Germinal center (tissue), 1 donor: ENCODE results near the gene CHD9.
A peak's percentile ranks its signal among the peaks of the same experiment; 100 is the strongest.
"Not testable (repeated sequence)": the region's sequence is repeated elsewhere in the genome, so short reads cannot be mapped to it uniquely, and the experiment has no call there.

Experiments
- DNase-seq: peaks from one replicate; pipeline ENCODE4 v3.0.0; 2012; ENCODE audit warnings: mixed read lengths, low spot score

The CHD9 gene

DNA sequence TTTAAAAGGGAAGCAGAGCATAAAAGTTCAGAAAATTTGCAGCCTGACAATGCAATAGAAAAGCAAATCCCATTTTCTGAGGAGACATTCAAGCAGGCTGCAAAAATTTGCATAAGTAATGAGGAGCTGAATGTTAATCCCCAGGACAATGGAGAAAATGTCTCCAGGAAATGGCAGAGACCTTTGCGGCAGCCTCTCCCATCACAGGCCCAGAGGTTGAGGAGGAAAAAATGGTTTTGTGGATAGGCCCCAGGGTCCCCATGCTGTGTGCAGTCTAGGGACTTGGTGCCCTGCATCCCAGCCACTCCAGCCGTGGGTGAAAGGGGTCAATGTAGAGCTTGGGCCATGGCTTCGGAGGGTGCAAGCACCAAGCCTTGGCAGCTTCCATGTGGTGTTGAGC lies 19.5 kb downstream of the CHD9 start:
- not testable (repeated sequence) for DNase-seq

DNA sequence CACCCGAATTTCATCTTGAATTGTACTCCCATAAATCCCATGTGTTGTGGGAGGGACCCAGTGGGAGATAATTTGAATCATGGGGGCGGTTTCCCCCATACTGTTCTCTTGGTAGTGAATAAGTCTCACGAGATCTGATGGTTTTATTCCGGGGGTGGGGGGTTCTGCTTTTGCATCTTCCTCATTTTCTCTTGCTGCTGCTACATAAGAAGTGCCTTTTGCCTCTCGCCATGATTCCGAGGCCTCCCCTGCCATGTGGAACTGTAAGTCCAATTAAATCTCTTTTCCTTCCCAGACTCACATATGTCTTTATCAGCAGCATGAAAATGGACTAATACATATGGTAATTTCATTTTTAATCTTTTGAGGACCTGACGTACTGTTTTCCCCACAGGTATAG lies 20.7 kb downstream of the CHD9 start:
- not testable (repeated sequence) for DNase-seq

DNA sequence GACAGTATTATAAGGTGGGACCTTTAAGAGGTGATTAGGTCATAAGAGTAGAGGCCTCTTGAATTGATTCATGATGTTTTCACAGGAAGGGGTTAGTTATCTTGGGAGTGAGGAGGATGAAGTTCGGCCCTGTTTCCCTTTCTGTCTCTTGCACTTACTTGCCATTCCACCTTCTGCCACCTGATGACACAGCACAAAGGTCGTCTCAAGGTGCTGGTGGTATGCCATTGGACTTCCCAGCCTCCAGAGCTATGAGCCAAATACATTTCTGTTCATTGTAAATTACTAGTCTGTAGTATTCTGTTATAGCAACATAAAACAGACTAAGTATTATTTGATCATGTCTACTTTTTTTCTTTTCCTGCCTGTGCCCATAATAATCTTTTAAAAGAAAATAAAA lies 23.5 kb downstream of the CHD9 start:
- no peak for DNase-seq

DNA sequence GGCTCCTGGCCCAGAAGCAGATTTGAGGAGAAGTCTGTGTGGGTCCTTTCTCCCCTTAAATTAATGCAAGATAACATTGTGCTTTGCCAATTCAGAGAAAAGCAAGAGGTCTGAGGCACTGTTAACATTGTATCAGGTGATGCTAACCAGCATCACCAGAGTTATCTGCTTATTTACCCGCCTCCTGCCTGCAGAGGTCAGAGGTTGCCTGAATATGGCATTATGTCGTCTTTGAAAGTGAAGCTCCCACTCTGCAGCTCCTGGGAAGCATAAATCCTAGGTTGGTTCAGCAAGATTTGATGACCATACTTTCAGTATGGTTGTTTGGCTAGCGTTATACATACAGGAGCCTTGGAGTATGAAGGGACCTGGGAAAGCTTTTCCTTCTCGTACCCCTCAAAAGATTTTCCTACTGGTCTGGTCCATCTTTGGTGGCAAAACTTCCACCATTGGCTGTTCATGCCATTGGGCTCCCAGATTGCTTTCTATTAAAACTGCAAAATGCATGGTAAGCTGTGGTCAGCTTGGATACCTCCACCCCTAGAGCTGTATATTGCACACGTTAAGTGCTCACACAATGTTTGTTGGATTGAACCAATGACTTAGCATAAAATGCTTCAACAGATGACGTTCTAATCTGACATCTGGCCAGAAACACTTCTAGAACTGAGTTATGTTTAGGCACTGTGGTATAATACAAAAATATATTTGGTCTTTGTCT lies 24.1 kb downstream of the CHD9 start:
- DNase-seq = no peak

DNA sequence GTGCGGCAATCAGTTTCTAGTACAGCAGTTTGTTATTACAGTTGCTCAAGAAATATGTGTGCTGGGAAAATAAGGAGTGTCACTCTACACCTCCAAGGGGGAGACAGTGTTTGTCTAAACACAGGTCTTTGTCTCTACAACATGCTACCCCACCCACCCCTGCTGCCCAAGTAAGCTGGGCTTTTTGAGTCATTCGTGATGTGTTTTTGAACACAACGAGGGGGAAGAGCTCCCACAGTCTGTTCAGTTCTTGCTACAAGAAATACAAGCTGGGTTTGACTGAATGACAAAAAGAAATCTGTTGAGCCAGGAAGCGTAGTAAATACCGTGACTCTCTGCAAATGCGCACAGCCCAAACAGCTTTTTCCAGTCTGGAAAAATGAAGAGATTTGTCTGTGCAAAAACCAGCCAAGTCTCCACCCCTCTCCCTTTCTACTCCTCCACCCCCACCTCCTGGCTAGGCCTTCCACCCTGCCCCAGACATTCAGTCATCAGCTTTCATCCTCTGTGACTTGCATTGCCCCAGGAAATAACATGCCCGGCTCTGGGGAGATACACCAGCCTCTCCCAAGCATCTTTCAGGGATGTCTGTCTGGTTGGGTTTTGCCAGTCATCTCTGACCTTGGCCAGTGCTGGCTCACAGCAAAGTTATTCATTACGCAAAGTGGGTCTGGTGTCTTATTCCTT lies 25.7 kb downstream of the CHD9 start:
- no peak for DNase-seq

DNA sequence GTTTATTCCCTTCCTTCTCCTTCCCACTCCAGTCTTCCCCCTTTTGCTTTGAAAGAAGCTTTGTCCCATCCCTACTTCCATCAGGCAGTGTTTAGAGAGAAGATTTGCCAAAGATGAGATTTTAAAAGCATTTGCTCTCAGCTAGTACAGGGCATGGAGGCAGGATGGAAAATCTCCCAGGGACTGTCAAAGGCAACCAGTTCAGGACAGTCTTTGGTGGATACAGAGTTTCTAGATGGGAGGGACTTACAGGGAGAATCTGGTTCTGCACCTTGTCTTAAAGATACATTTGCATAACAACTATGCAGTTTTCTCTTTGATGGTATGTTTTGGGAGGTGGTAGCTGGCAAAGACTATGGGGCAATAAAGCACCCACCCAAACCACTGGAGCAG lies 26.2 kb downstream of the CHD9 start:
- DNase-seq = no peak

DNA sequence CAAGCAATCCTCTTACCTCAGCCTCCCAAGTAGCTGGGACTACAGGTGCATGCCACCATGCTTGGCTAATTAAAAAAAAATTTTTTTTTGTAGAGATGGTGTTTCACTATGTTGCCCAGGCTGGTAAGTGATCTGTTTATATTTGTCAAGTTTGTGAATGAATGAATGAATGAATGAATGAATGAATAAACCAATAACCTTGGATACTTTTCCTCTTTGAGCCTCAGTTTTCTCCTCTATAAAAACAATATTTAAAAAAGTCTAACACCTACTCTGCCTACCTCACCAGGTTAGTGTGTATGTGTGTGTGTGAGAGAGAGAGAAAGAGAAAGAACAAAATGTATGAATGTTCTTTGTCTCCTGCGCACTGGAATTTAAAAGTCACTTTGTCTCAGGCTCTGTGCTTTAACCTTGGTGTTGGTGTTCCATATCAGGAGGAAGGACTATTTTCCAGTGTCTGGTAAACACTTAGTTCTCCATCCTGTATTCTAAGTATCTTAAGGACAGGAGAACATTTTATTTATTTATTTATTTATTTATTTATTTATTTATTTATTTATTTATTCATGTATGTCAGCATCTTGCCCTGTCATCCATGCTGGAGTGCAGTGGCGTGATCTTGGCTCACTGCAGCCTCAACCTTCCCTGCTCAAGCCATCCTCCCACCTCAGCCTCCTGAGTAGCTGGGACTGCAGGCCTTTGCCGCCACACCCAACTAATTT lies 27.1 kb downstream of the CHD9 start:
- DNase-seq = no peak

DNA sequence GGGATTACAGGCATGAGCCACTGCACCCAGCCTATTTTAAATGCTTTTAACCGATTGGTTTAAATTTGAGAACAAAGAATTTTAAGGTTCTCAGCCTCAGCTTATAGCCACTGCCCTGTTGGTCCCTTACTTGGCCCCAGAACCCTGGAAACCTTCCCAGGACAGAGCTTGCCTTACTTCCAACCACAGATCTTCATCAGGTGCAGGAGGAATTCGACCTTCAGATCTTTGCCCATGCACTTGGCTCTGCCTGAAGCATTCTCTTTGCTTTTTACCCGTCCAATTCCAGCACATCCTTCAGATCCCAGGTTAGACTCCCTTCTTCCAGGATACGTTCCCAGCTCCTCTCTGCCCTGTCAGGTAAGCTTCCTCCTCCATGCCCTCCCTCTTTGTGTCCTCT lies 27.7 kb downstream of the CHD9 start:
- DNase-seq = no peak

DNA sequence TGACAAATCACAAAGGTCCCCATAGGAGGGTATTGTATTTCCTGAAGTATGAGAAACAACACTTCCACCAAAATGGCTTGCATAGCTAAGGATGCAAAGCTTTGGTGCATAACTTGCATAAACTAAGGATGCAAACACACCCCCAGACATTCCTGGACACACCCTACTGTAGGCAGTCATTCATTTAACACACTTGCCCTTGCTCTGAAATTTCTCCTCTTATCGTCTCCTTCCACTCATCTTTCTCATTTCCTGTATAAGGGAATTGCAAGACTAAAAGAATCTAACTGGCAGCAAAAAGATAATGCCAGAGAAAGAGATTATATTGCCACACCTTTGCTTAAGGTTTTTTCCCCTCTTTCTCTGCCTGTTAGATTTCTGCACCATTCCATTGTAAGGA lies 28.3 kb downstream of the CHD9 start:
- DNase-seq = no peak

DNA sequence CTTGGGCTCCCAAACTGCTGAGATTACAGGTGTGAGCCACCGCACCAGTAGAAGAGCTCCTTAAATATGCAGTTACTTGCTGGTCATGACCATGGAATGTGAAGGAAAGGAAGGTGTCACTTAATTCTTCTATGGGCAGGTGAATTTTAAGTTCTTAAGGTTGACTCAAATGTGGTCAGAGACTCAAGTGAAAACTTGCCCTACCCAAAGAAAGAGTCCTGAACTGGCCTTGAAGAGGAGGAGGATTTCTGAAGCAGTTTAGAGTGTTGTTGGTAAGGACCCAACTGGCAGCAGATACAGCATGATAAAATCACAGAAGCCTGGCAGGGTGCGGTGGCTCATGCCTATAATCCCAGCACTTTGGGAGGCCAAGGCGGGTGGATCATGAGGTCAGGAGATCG lies 29.4 kb downstream of the CHD9 start:
- DNase-seq = no peak

DNA sequence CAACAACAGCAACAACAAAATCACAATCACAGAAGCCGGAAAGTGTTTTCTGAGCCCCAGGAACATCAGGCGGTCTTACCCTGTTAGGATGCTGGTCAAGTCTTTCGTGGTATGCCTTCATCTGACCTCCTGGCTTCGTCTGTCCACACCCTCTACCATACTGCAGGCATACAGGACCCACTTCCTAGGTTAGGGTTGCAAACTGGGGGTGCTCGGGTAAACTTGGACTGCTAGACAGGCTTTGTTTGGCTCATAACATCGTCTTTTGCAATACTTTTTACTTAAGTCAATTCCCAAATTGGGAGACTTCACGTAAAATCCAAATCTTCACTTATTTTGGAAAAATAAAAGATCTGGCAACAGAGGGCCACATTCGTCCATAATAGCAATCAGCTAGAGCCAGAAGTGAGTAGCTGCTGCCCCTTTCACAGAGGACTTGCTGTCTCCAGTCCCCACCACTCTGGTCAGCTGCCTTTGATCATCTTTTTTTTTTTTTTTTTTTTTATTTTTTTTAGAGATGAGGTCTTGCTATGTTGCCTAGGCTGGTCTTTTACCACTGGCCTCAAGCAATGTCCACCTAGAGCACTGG lies 30.0 kb downstream of the CHD9 start:
- no peak for DNase-seq

DNA sequence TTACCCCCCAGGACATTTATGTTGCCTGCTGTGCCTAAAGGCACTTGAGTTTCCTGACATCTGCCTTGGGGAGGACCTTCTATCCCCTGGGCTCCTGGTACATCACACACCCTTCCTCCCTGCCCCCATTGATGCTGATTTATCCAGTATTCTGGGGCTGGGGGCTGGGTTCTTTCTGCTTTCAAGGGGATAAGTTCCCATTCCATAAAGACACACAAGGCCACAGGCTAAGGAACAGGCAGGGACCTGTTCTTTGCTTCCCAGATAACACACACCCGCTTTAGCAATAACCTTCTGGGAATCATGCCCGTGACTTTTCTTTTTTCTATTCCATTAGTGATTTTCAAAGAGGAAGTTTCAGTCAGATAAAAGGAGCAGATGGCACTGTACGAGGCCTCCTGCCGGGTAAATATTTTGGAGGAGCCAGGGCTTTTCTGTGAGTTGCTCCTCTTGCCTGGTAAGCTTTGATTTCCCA lies 30.6 kb downstream of the CHD9 start:
- DNase-seq = no peak

DNA sequence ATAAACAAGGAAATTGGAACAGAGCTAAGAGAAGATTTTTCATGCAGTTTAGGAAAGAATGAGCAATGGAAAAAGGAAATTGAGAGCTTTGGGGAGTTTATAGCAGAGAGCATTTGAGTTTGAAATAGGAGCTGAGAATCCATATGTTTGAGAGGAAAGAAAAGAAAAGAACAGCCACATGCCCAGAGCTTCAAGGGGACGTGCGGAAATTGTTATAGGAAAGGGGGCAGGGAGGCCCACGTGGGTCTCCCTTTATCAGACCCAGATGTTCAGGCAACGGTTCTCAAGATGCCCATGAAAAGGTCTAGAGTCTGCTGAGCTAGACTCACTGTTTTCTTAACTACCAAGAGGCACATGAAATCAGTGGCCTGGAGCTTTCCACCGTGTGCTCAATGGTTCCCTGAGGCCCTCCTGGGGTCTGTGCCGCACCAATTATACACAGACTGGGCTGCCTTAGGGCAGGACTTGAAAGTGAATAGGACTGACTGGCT lies 31.2 kb downstream of the CHD9 start:
- no peak for DNase-seq

DNA sequence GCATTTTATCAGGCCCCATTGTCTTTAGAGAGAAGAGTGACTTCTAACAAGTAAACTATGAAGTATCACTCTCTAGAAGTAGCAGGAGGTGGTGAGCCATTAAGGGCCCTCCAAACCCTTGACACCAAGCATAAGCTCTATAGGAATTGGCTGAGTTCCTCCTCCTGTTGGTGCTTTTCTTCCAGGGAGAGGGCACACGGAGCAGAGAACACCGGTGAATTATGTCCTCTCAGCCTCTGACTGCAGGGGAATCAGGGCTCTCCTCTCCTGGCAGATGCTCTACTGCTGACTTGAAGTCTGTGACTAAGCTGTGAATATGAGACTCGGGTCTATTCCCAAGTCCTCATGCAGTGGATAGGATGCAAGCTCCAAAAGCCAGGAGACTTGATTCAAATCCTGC lies 32.3 kb downstream of the CHD9 start:
- no peak for DNase-seq

DNA sequence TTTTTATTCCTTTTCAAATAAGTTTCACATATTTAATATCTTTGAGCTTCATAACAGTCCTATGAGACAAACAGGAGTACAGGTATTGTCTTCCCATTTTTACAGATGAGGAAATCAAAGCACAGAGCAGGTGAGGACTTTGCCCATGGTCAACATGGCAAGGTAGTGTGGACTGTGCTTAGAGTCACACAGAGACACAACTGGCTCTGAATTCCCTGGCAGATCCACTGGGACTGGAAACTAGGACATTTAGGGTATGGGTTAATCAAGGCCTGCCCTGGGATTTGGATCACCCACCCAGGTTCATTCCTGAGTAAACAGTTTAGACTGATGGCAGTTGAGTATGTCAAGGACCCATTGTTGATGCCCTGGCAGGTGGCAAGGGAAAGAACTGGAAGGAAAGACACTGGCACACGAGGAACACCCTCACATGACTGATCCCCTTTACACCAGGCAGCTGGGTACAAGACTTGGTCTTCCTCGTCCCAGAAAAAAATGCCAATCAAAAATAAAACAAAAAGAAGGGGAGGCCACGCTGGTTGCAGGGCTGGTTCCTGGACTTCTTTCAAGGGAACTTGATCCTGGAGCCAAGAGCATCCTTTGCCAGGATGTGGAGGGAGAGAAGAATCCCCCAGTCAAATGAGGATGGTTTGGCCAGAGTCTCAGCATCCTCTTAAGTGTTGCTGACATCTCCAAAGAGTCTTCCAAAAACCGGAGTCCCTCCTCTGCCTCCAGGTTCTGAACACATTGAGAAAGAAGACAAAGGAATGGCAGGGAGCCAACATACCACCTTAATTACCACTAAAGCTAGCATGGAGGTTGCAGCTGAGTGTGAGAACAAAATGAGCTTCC lies 34.9 kb downstream of the CHD9 start:
- no peak for DNase-seq

DNA sequence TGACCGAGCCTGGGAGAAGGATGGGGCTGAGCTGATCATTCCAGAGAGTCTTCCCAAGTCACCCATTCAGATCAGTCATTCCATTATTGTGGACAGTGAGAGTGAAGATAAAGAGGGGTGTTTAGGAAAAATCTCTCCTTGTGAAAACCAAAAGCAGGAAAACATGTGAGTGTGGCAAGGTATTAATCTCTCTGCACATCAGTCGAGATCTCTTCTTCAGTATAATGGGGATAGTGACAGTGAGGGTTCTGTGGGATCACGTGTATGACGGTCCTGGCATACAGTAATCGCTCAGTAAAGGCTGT lies 35.4 kb downstream of the CHD9 start:
- no peak for DNase-seq

DNA sequence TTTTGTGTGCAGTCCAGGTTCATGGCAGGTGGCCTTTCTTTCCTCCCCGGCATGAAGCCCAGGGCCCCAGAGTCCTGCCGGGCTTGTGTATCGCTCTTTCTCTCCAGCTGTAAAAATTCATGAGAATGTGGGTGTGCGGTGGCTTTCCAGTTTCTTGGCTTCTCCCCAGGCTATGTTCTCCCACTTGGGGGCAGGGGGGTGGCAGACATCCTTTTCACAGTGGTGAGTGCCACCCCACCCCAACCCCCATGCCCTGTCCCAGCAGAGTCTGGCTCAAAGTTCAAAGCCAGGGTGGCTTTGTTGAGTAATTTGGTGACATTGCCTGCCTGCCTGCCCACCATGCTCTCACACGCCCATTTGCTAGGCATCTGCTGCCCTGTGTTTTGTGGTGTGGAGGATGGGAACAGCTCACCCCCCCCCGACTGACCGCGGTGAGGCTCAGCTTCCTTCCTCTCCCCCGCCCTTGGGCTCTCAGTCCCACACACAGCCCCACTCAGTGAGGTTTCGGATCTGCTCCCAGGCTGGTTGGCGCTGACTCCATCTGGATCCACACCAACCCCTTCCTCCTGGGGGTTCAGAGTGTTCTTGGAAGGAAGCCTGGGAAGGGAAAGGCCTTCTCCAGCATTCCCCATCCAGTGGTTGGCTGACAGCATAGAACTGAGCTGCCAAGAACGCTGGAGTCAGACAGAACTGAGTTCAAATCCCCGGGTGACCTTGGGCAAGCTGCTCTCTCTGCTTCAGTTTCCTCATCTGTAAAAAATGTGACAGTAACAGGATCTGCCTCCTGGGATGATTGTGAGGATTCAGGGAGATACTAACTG lies 36.0 kb downstream of the CHD9 start:
- peak; percentile 36 for DNase-seq

DNA sequence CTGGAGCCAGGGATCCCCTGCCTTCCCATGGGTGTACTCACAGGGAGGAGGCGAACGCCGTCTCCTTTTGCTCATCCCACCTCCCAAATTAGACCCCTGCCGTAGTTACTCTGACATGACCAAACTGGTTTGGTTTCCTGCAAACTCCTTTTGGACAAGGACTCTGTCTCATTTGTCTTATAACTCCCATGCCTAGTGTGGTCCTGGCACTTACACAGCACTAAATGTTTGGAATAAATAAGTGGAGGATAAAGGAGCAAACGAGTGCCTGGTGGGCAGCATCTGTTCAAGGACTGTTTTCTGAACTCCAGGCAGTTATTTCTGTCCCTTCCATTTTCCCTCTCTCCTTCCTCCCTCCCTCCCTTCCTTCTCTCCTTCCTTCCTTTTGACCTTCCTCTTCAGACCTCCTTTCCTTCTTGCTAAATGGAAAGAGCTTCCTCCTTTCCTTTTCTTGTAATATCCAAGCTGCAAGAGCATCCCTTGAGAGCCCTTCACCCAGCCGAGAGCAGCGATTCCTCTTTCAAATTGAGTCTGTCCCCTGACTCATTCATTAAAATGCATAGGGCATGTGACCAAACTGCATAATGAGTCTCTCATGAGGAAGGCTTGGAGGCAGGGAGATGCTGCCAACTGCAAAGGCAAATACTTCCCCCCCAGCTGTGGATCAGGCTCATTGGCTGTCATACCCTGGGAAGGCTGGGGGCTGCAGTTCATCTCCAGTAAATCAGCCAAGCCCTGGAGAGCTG lies 36.8 kb downstream of the CHD9 start:
- peak; percentile 56 for DNase-seq

DNA sequence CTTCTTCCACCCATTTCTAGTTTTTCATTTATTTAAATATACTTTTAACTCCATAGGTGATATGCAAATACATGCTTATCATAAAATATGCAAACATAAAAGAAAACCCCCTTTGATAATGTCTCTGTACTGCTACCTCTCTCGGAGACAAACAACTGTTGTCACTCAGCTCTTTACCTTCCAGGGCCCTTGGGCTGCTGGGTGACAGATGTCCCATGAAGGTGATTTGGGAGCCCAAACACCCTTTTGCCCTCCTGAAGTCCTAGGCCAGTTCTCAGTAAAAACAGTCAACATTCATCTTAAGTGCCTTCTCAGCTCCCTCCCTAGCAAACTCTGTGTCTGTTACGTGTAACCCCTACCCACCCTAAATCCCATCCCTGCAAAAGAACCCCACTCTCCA lies 37.5 kb downstream of the CHD9 start:
- peak; percentile 9 for DNase-seq

DNA sequence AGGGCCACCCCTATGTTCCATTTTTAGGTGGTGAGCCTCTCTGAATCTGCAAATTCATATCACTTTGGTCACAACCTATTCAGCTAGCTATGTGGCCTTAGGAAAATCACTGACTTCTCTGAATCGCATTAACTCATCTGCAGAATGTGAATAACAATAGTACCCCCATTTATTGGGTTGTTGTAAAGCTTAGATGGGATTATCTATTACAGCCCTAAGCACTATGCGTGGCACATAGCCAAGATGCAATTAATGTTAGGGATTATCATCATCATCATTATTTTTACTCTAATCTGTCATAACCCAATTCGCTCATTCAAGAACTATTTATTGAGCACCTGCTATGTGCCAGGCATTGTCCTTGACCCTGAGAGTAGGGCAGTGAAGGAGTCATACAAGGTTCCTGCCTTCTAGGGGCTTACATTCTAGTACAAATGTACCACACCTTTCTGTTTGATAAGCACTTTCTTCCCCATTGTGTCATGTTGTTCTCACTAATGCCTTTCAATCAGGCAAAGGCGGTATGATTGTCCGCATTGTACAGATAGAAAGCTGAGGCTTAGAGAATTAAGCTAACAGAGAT lies 38.5 kb downstream of the CHD9 start:
- DNase-seq = no peak
